Keratinocyte (primary cell): Measurements from ENCODE around the gene ZIC2.

Experiments used
- CTCF ChIP-seq, 3 experiments: IDR thresholded peaks in 1 of 3; conservative IDR thresholded peaks in 1 of 3; optimal IDR thresholded peaks in 1 of 3; 2 replicates in 2 of 3; 3 replicates in 1 of 3; pipeline versions ENCODE3 to v1.5.1; 2011; ENCODE audit warnings: low read length in 3 of 3, mild to moderate bottlenecking in 3 of 3, moderate library complexity in 2 of 3, control low read depth in 1 of 3, inconsistent platforms in 1 of 3; ENCODE audit not compliant: insufficient read depth in 2 of 3; ENCODE audit errors: extremely low read depth in 1 of 3
- EZH2 ChIP-seq: IDR thresholded peaks from one replicate; pipeline ENCODE4 v1.6.1; 2012; ENCODE audit warnings: inconsistent platforms, mild to moderate bottlenecking, low read length, moderate library complexity

DNA sequence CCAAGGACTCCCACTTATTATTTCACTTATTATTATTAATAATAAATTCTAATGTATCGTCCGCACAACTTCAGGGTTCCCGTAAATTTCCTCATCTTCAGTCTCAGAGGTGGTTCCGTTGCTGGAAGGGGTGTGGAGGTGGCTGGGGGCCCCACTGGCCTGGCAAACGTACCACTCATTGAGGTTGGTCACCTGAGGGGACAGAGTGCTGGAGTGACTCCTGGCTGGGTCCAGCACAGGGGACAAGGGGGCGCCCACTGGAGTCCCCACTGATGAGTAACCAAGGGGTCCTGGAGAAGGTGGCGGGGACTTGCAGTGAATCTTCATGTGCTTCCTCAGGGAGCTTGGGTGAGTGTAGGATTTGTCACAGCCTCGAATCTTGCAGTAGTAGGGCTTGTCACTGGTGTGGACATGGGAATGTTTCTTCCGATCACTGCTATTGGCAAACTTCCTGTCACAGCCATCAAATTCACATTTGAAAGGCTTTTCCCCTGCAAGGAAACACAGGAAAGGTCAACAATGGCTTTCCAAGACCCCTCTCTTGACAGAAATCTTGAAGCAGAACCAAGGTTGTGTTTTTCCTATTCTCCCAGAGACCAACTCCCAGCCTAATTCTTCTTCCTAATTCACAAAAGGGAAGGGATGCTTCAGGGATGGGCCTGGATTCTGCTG, 16.1 kb upstream of the ZIC2 start:
- no peak for TF ChIP-seq CTCF (optimal IDR thresholded peaks at IDR 0.05 in 1 of 3, IDR thresholded peaks at IDR 0.05 in 1 of 3, conservative IDR thresholded peaks at IDR 0.05 in 1 of 3; ENCODE audit: extremely low read depth in 1 of 3, insufficient read depth in 2 of 3, low read length in 3 of 3)
- TF ChIP-seq EZH2: no peak
